H9 (cell line): ENCODE results near the gene PSMD8. TPM values are rescaled to one million over a fixed set of nuclear protein-coding genes. Genes with fewer than 3 reads are reported as not detected.

Source experiments
- DNase-seq: peaks from one replicate; pipeline ENCODE4 v3.0.0-alpha.2; 2017
- H2AFZ ChIP-seq: one replicate; pipeline ENCODE4 v1.6.1; 2013; ENCODE audit warnings: mild to moderate bottlenecking, low read length, control low read depth, moderate library complexity
- H2AK5ac ChIP-seq: 2 replicates; pipeline ENCODE4 v1.6.1; 2013; ENCODE audit warnings: low read length, control low read depth, mixed read lengths; ENCODE audit not compliant: insufficient read length
- H2BK120ac ChIP-seq: one replicate; pipeline ENCODE4 v1.6.1; 2013; ENCODE audit warnings: low read depth, mild to moderate bottlenecking, low read length, control low read depth, inconsistent platforms; ENCODE audit not compliant: poor library complexity, severe bottlenecking
- H2BK12ac ChIP-seq: 2 replicates; pipeline ENCODE4 v1.6.1; 2013; ENCODE audit warnings: low read length, control low read depth, mixed read lengths, low read depth; ENCODE audit not compliant: insufficient read length
- H2BK15ac ChIP-seq: 2 replicates; pipeline ENCODE4 v1.6.1; 2013; ENCODE audit warnings: low read depth, low read length, control low read depth
- H2BK20ac ChIP-seq: one replicate; pipeline ENCODE4 v1.6.1; 2013; ENCODE audit warnings: low read depth, mild to moderate bottlenecking, low read length, control low read depth, inconsistent platforms; ENCODE audit not compliant: poor library complexity, severe bottlenecking
- H2BK5ac ChIP-seq: 2 replicates; pipeline ENCODE4 v1.6.1; 2013; ENCODE audit warnings: low read length, control low read depth, mixed read lengths; ENCODE audit not compliant: insufficient read length
- H3K14ac ChIP-seq: 2 replicates; pipeline ENCODE4 v1.6.1; 2013; ENCODE audit warnings: low read length, control low read depth; ENCODE audit not compliant: insufficient read depth
- H3K18ac ChIP-seq: 2 replicates; pipeline ENCODE4 v1.6.1; 2013; ENCODE audit warnings: low read depth, mild to moderate bottlenecking, mixed read lengths, low read length, control low read depth; ENCODE audit not compliant: insufficient read length
- H3K23ac ChIP-seq: 2 replicates; pipeline ENCODE4 v1.6.1; 2013; ENCODE audit warnings: low read length, control low read depth, mixed read lengths, low read depth; ENCODE audit not compliant: insufficient read length
- H3K23me2 ChIP-seq: 2 replicates; pipeline ENCODE4 v1.6.1; 2013; ENCODE audit warnings: low read depth, mild to moderate bottlenecking, mixed read lengths, low read length, control low read depth; ENCODE audit not compliant: insufficient read length, poor library complexity, severe bottlenecking
- H3K27ac ChIP-seq: 2 replicates; pipeline ENCODE4 v1.5.1; 2013; ENCODE audit warnings: low read length, control low read depth, mixed read lengths, low read depth; ENCODE audit not compliant: insufficient read length
- H3K27me3 ChIP-seq: 2 replicates; pipeline ENCODE4 v1.6.1; 2013; ENCODE audit warnings: low read length, control low read depth, inconsistent platforms; ENCODE audit not compliant: insufficient read depth
- H3K4ac ChIP-seq: 2 replicates; pipeline ENCODE4 v1.6.1; 2013; ENCODE audit warnings: low read depth, mild to moderate bottlenecking, control low read depth, inconsistent platforms, low read length, moderate library complexity
- H3K4me1 ChIP-seq: 2 replicates; pipeline ENCODE4 v1.6.1; 2013; ENCODE audit warnings: low read length, control low read depth, inconsistent platforms; ENCODE audit not compliant: insufficient read depth
- H3K4me2 ChIP-seq: 2 replicates; pipeline ENCODE4 v1.6.1; 2013; ENCODE audit warnings: low read length, control low read depth, mixed read lengths; ENCODE audit not compliant: insufficient read length, insufficient read depth
- H3K56ac ChIP-seq: 2 replicates; pipeline ENCODE4 v1.6.1; 2013; ENCODE audit warnings: low read depth, mild to moderate bottlenecking, mixed read lengths, low read length, control low read depth; ENCODE audit not compliant: insufficient read length
- H3K79me1 ChIP-seq: 2 replicates; pipeline ENCODE4 v1.6.1; 2013; ENCODE audit warnings: low read depth, mild to moderate bottlenecking, moderate library complexity, low read length, control low read depth, inconsistent platforms; ENCODE audit not compliant: insufficient read depth, poor library complexity, severe bottlenecking
- H3K79me2 ChIP-seq: 2 replicates; pipeline ENCODE4 v1.6.1; 2013; ENCODE audit warnings: low read length, control low read depth, inconsistent platforms; ENCODE audit not compliant: insufficient read depth
- H3K9ac ChIP-seq: 2 replicates; pipeline ENCODE4 v1.6.1; 2013; ENCODE audit warnings: low read length, control low read depth, mixed read lengths; ENCODE audit not compliant: insufficient read length; ENCODE audit errors: extremely low read depth
- H3K9me3 ChIP-seq: one replicate; pipeline ENCODE4 v1.6.1; 2013; ENCODE audit warnings: low read depth, low read length, inconsistent platforms; ENCODE audit not compliant: control insufficient read depth
- H3T11ph ChIP-seq: one replicate; pipeline ENCODE4 v1.6.1; 2013; ENCODE audit warnings: mild to moderate bottlenecking, low read length, control low read depth, inconsistent platforms
- H4K20me1 ChIP-seq: one replicate; pipeline ENCODE4 v1.6.1; 2013; ENCODE audit not compliant: control insufficient read depth, insufficient read length, insufficient read depth
- H4K5ac ChIP-seq: 2 replicates; pipeline ENCODE4 v1.6.1; 2013; ENCODE audit warnings: low read depth, mild to moderate bottlenecking, mixed read lengths, low read length, control low read depth; ENCODE audit not compliant: insufficient read length
- H4K8ac ChIP-seq: replicated peaks from 2 replicates; pipeline ENCODE4 v1.6.1; 2013; ENCODE audit warnings: low read length, control low read depth, mixed read lengths, low read depth; ENCODE audit not compliant: insufficient read length
- H4K91ac ChIP-seq: 2 replicates; pipeline ENCODE4 v1.6.1; 2013; ENCODE audit warnings: low read depth, mild to moderate bottlenecking, moderate library complexity, mixed read lengths, low read length, control low read depth; ENCODE audit not compliant: insufficient read length
- H3K27ac Mint-ChIP-seq, 3 experiments: 2 replicates in 2 of 3; 3 replicates in 1 of 3; pipeline ENCODE4 v1.8.0; 2020 to 2021; ENCODE audit warnings: mixed read lengths in 3 of 3, mild to moderate bottlenecking in 1 of 3, moderate library complexity in 1 of 3
- H3K27me3 Mint-ChIP-seq: 2 replicates; pipeline ENCODE4 v1.8.0; 2021; ENCODE audit warnings: low read depth, mild to moderate bottlenecking, moderate library complexity, mixed read lengths
- H3K36me3 Mint-ChIP-seq, 3 experiments: 2 replicates in 2 of 3; 3 replicates in 1 of 3; pipeline ENCODE4 v1.8.0; 2020 to 2021; ENCODE audit warnings: low read depth in 3 of 3, mixed read lengths in 3 of 3; ENCODE audit not compliant: insufficient read depth in 1 of 3
- H3K4me1 Mint-ChIP-seq, 2 experiments: 2 replicates each; pipeline ENCODE4 v1.8.0; 2020; ENCODE audit warnings: mixed read lengths in 2 of 2
- H3K4me3 Mint-ChIP-seq, 2 experiments: 2 replicates in 1 of 2; 3 replicates in 1 of 2; pipeline ENCODE4 v1.8.0; 2020 to 2021; ENCODE audit warnings: mild to moderate bottlenecking in 2 of 2, mixed read lengths in 2 of 2, moderate library complexity in 1 of 2
- H3K9me3 Mint-ChIP-seq, 2 experiments: 2 replicates in 1 of 2; 3 replicates in 1 of 2; pipeline ENCODE4 v1.8.0; 2020; ENCODE audit warnings: mild to moderate bottlenecking in 2 of 2, mixed read lengths in 2 of 2, moderate library complexity in 1 of 2
- WGBS: extraction: QIAGEN DNeasy Blood & Tissue Kit; methylation state at CpG from one replicate; pipeline ENCODE4 v1.1.7; 2013; ENCODE audit warnings: missing lambda C conversion rate, low lambda C conversion rate, mixed read lengths; ENCODE audit not compliant: insufficient read length; ENCODE audit errors: extremely low coverage; 5-methylcytosine and 5-hydroxymethylcytosine counted together
- total RNA-seq: library from RNA; stranded (reverse); gene quantifications from 2 replicates; pipeline ENCODE4 v1.2.1, GENCODE V29; 2021
- TF ChIP-seq, protein P1 (sequence below): fragments of 200-600 bp; sonication (generic); conservative IDR thresholded peaks from 3 replicates; pipeline ENCODE4 v1.8.0; 2021; ENCODE audit warnings: antibody characterized with exemption, mild to moderate bottlenecking

Gene PSMD8
- total RNA-seq, 1 experiment from 2014 or later: 189 TPM

DNA sequence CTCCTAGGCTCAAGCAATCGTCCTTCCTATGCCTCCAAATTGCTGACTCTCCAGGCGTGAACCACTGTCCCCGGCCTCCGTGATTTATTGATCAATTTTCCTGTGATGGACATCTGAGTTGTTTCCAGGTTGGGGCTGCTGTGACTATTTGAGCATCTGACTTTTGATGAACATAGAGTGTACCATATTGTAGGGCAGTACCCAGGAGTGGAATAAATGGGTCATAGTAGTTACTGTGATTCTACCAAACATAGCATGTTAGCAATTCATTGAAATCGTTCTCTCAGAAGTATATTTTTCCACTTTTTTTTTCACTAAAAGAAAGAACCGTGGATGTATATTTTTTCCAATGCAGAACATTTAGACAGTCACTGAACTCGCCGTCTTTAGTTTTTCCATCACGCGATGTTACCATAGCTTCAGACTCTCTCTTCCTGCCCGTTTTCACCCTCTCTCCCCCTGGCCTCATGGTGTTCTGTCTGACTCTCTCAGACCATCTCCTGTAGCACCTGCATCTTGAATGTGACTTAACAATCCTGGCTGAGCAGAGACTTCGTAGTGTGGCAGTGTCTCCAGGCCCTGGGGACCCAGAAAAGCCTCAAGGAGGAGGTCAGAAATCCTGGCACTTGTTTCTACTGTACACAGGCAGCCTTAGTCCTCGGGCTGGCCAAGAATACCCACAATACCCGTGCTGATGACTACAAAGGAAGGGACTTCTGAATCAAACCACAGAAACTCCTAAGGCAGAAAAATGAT, 54.9 kb downstream of the PSMD8 start:
- Mint-ChIP-seq H3K4me1 (peaks cover 14 to 27% of the 10 kb centered on the region in 2 experiments), H3K4me3 (no peak overlapping the region), H3K27ac (peak overlapping the region in 1 of 3 experiments; percentile 43; a peak in 3 of 7 replicates), H3K27me3 (no peaks in the 10 kb centered on the region), H3K9me3 (no peaks in the 10 kb centered on the region), H3K36me3 (no peaks in the 10 kb centered on the region)
- H2AFZ ChIP-seq: no peak overlapping the region
- H4K8ac ChIP-seq: no peak overlapping the region
- H3K4me1 ChIP-seq: no peaks in the 10 kb centered on the region; the same call in 1 of the 2 replicates
- no peak overlapping the region for H2BK20ac ChIP-seq
- no peak overlapping the region for H2AK5ac ChIP-seq
- no peak overlapping the region; the same call in 1 of the 2 replicates for H3K14ac ChIP-seq
- H3K23ac ChIP-seq: no peak overlapping the region
- H4K91ac ChIP-seq: no peak overlapping the region
- no peaks in the 10 kb centered on the region for H3K9me3 ChIP-seq
- no peaks in the 10 kb centered on the region for H3K27me3 ChIP-seq
- no peaks in the 10 kb centered on the region for H4K20me1 ChIP-seq
- no peak overlapping the region for H2BK15ac ChIP-seq
- H3K79me1 ChIP-seq: no peaks in the 10 kb centered on the region
- peaks cover 6% of the 10 kb centered on the region for H3K23me2 ChIP-seq
- H3K18ac ChIP-seq: no peak overlapping the region
- H3K4ac ChIP-seq: no peak overlapping the region
- no peak overlapping the region for H3K9ac ChIP-seq
- H3T11ph ChIP-seq: no peak overlapping the region
- no peak for DNase-seq
- no peak overlapping the region for H2BK12ac ChIP-seq
- H2BK120ac ChIP-seq: no peak overlapping the region
- WGBS: no CpG with 5 or more reads among the region's 14 CpGs
- H2BK5ac ChIP-seq: no peak overlapping the region
- TF ChIP-seq, protein P1, sequence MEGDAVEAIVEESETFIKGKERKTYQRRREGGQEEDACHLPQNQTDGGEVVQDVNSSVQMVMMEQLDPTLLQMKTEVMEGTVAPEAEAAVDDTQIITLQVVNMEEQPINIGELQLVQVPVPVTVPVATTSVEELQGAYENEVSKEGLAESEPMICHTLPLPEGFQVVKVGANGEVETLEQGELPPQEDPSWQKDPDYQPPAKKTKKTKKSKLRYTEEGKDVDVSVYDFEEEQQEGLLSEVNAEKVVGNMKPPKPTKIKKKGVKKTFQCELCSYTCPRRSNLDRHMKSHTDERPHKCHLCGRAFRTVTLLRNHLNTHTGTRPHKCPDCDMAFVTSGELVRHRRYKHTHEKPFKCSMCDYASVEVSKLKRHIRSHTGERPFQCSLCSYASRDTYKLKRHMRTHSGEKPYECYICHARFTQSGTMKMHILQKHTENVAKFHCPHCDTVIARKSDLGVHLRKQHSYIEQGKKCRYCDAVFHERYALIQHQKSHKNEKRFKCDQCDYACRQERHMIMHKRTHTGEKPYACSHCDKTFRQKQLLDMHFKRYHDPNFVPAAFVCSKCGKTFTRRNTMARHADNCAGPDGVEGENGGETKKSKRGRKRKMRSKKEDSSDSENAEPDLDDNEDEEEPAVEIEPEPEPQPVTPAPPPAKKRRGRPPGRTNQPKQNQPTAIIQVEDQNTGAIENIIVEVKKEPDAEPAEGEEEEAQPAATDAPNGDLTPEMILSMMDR: no peak
- H3K79me2 ChIP-seq: no peaks in the 10 kb centered on the region
- H4K5ac ChIP-seq: no peak overlapping the region
- no peak overlapping the region for H3K4me2 ChIP-seq
- H3K56ac ChIP-seq: no peak overlapping the region
- H3K27ac ChIP-seq: no peak overlapping the region
